Measurements from ENCODE around the gene PLXDC1.

PLXDC1 gene

GRCh38 chr17:39094607-39095308 lies 56.7 kb downstream of the PLXDC1 start:
- DNase-seq, result no peak

GRCh38 chr17:39092692-39093230 lies 58.7 kb downstream of the PLXDC1 start:
- peak; percentile 9 for DNase-seq

- no peak for DNase-seq
Observed at GRCh38 chr17:39090908-39091665, 60.4 kb downstream of the PLXDC1 start.

GRCh38 chr17:39090400-39090799 lies 61.0 kb downstream of the PLXDC1 start:
- DNase-seq, result no peak

- no peak for DNase-seq
Observed at GRCh38 chr17:39084558-39084957, 66.9 kb downstream of the PLXDC1 start.

- no peak for DNase-seq
Observed at GRCh38 chr17:39083270-39083669, 68.2 kb downstream of the PLXDC1 start.

- DNase-seq, result no peak
Observed at GRCh38 chr17:39082482-39082881, 69.0 kb downstream of the PLXDC1 start.

GRCh38 chr17:39081851-39082250 lies 69.6 kb downstream of the PLXDC1 start:
- DNase-seq, result no peak

GRCh38 chr17:39080421-39081078 lies 70.9 kb downstream of the PLXDC1 start:
- no peak for DNase-seq

GRCh38 chr17:39079836-39080235 lies 71.6 kb downstream of the PLXDC1 start:
- DNase-seq, result no peak

- no peak for DNase-seq
Observed at GRCh38 chr17:39077866-39078265, 73.6 kb downstream of the PLXDC1 start.

GRCh38 chr17:39077252-39077651 lies 74.2 kb downstream of the PLXDC1 start:
- no peak for DNase-seq

- DNase-seq, result no peak
Observed at GRCh38 chr17:39074676-39075075, 76.8 kb downstream of the PLXDC1 start.

- no peak for DNase-seq
Observed at GRCh38 chr17:39073916-39074315, 77.5 kb downstream of the PLXDC1 start.

- no peak for DNase-seq
Observed at GRCh38 chr17:39073353-39073752, 78.1 kb downstream of the PLXDC1 start.

- DNase-seq, result no peak
Observed at GRCh38 chr17:39071573-39071972, 79.9 kb downstream of the PLXDC1 start.

- peak; percentile 24 for DNase-seq
Observed at GRCh38 chr17:39069114-39069756, 82.2 kb downstream of the PLXDC1 start.

- DNase-seq, result no peak
Observed at GRCh38 chr17:39064819-39065218, 86.6 kb downstream of the PLXDC1 start.

- DNase-seq, result no peak
Observed at GRCh38 chr17:39064374-39064773, 87.1 kb downstream of the PLXDC1 start.

GRCh38 chr17:39063681-39064069 lies 87.8 kb downstream of the PLXDC1 start:
- DNase-seq, result no peak

- DNase-seq, result no peak
Observed at GRCh38 chr17:39062846-39063680, 88.4 kb downstream of the PLXDC1 start.

GRCh38 chr17:39058524-39058923 lies 92.9 kb downstream of the PLXDC1 start:
- no peak for DNase-seq
